ENCODE measurements around the gene COLEC11.
A peak's percentile ranks its signal among the peaks of the same experiment; 100 is the strongest.

Gene COLEC11

DNA sequence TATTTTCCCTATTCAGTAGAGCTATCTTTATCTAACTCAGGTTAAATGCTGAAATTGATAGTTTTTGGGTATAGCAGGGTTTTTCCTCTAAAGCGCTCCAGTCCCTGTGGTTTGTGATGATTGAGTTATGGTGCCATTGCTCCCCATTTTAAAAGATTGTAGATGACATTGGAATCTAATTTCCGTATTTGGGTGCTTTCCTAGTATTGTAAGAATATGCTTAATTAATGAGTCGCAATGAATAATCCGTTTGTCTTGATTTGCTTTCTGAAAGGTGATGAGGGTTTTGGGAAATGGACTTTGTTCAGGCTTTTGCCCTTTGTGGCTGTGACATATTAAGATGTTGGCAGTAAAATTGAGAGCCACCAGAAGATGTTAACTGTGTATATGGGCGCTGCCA, 15.9 kb upstream of the COLEC11 start:
- TF ChIP-seq, protein P1, sequence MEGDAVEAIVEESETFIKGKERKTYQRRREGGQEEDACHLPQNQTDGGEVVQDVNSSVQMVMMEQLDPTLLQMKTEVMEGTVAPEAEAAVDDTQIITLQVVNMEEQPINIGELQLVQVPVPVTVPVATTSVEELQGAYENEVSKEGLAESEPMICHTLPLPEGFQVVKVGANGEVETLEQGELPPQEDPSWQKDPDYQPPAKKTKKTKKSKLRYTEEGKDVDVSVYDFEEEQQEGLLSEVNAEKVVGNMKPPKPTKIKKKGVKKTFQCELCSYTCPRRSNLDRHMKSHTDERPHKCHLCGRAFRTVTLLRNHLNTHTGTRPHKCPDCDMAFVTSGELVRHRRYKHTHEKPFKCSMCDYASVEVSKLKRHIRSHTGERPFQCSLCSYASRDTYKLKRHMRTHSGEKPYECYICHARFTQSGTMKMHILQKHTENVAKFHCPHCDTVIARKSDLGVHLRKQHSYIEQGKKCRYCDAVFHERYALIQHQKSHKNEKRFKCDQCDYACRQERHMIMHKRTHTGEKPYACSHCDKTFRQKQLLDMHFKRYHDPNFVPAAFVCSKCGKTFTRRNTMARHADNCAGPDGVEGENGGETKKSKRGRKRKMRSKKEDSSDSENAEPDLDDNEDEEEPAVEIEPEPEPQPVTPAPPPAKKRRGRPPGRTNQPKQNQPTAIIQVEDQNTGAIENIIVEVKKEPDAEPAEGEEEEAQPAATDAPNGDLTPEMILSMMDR (conservative IDR thresholded peaks at IDR 0.05) = no peak
- peak overlapping the region; percentile 89; the same call in 1 of the 2 replicates for H3K27ac ChIP-seq

DNA sequence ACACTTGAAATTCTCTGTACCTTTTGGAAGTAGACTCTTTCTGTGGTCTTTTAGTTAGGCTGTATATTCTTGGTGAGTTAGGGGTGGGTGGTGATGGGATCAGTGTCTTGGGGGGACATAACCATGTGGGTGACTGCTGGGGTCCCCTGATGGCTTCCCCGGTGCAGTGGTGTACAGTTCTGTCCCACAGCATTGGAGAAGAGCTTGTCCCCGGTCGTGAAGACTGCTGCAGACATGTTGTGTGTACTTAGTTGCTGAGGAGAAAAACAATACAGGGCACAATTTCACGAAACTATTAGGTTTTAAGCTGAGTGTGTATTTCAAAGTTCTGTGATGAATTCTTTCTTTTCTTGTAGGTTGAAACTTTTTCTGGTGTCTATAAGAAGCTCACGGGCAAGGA, 14.5 kb upstream of the COLEC11 start:
- TF ChIP-seq, protein P1 (conservative IDR thresholded peaks at IDR 0.05) = no peak
- H3K27ac ChIP-seq = peak overlapping the region; percentile 89; the same call in 1 of the 2 replicates

DNA sequence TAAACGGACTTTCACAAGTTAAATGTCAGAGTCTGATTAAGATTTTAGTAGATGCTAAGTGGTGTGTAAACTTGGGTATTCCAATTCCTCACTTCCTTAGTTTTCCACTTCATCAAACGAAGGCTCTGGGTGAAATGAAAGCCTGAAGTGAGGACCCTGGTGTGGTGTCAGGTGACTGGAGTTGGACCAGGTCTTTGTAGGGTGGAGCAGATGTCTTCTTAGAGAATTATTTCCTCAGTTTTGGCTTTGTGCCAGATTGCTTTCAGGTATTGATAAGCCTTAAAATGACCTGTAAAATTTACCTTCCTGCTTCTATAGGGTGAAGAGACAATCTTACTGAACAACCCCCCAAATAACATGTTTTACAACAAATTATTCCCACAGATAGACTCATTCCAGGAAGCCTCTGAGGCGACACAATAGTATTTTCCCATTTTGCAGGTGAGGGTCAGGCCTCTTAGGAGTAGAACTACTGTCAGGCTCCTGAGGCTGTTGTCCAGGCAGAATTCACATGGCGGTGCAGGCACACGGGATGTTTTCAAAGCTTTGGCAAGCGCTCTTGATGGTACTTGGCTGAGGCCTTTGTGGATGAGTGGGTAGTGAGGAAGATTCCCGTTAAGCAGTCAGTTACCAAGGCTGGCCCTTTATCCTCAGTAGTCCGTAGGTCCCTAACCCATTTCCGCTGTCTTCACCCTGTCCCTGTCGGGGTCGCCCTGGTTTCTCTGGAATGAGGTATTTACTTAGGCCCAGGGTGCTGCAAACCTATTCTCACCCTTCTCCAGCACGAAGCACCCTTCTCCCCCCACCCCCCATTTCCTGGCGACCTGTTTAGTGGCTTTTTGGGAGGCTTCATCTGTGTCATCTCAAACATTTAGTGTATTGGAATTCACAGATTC, 13.3 kb upstream of the COLEC11 start:
- TF ChIP-seq, protein P1 (conservative IDR thresholded peaks at IDR 0.05) = no peak
- H3K27ac ChIP-seq = peak overlapping the region; percentile 23; the same call in 1 of the 2 replicates

DNA sequence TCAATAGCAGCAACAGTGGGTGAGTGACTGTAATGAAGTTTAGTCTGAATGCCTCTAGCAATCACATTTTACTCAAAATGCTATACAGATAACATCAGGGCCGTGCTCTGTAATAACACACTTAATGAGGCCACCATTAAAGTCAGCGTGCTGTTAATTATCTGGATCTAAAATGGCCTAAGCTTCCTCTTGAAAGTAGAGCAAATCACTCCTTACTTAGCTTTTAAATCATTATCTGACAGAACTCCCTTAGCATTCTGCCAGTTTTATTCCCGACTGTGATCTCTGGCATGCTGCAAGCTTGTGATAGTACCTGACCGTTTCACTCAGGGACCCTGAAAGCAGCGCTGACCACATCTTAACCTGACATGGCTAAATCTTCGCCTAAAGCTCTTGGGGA, 10.8 kb upstream of the COLEC11 start:
- TF ChIP-seq, protein P1 (conservative IDR thresholded peaks at IDR 0.05) = no peak
- peak overlapping the region; percentile 84 for H3K27ac ChIP-seq

DNA sequence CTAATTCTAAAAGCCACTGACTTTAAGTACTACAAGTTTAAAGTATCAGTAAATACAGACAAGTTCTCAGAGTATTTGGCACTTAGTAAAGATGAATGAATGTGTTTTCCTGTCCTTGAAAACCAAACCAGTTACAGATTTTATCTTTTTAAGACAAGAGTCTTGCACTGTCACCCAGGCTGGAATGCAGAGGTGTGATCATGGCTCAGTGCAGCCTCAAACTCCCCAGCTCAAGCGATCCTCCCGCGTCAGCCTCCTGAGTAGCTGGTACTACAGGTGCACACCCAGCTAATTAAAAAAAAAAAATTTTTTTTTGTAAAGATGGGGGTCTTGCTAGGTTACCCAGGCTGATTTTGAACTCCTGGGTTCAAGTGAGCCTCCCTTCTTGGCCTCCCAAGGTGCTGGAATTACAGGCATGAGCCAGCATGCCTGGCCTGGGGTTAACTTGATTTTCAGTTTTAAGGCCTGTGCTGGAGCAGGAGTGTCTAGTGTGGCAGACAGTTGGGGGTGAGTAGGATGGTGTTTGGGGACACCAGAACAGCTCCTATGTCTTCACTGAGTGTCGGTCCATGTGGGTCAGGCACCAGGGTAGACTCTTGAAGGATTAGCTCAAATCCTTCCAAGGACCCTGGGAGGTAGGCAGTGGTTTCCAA, 10.2 kb upstream of the COLEC11 start:
- TF ChIP-seq, protein P1 (conservative IDR thresholded peaks at IDR 0.05) = no peak

DNA sequence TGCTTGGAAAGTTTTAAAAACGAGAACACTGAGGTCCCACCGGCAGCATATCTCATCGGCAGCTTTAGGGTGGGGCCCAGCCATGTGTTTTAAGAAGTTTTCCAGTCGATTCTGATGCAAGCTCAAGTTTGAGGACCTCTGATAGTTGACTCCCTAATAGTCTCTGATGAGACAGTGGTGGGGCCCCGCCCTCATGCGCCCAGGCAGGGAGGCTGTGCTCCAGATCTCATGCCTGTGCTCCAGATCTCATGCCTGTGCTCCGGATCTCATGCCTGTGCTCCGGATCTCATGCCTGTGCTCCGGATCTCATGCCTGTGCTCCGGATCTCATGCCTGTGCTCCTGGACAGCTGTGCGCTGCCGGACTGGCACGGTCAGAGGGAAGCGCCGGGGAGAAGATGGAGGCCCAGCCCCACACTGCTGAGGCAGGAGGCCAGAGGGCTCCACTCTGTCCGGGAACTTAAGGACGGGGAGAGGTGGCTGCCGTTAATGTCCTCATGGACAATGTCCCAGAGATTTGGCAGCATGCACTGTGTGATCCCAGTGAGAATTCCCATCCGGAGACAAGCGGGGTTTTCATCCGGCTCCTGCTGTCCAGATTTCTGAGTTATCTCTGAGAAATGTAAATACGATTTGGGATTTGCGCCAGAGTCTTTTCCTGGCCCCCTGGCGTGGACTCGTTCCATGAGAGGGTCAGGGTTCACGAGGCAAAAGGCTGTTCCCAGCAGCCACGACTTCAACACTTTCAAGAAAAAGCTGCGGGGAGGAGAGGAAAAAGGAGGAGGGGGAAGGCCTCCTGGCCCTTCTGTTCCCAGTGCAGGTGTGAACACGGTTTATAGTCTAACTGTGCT, 9.4 kb upstream of the COLEC11 start:
- H3K27ac ChIP-seq = peak overlapping the region; percentile 84
- TF ChIP-seq, protein P1 (conservative IDR thresholded peaks at IDR 0.05) = no peak

More for the DNA sequence above, 10.2 kb upstream of the COLEC11 start:
- peak overlapping the region; percentile 84 for H3K27ac ChIP-seq
